ENCODE results near the gene OVCA2.

OVCA2 gene

DNA sequence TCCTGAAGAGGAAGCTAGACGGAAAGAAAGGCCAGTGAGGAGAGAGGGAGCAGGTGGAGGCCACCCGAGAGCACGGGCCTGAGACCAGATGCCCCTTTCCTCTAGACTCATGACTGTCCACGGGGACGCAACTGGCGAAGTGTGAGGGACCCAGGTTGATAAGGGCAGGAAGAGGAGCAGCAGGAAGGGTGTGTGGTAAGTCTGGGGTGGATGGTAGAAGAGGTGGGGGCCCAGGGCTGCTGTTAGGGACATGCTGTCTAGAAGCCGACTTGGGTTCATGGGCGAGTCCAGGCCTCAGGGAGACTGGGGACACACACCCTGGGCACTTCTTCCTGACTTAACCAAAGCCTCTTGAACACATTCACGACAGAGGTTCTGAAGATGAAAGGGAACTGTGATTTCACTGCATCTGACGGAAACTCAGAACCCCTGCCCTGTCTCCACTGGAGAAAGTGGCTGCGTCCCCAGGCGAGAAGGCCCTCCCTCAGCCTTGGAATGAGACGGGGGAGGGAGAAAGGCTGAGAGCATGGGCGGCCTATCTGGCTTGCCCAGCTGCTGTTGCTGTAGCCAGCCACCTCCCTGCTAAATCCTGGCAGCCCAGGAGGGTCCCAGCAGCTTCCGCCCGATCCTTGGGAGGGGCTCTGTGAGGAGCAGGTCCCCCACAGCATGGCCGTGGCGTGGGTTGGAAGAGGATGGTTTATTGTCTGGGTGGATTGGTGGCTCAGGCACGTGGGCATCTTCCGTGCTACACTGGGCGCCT is 19.0 kb downstream of the OVCA2 start:
- TF ChIP-seq, protein P1, sequence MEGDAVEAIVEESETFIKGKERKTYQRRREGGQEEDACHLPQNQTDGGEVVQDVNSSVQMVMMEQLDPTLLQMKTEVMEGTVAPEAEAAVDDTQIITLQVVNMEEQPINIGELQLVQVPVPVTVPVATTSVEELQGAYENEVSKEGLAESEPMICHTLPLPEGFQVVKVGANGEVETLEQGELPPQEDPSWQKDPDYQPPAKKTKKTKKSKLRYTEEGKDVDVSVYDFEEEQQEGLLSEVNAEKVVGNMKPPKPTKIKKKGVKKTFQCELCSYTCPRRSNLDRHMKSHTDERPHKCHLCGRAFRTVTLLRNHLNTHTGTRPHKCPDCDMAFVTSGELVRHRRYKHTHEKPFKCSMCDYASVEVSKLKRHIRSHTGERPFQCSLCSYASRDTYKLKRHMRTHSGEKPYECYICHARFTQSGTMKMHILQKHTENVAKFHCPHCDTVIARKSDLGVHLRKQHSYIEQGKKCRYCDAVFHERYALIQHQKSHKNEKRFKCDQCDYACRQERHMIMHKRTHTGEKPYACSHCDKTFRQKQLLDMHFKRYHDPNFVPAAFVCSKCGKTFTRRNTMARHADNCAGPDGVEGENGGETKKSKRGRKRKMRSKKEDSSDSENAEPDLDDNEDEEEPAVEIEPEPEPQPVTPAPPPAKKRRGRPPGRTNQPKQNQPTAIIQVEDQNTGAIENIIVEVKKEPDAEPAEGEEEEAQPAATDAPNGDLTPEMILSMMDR (IDR thresholded peaks at IDR 0.05), result no peak

DNA sequence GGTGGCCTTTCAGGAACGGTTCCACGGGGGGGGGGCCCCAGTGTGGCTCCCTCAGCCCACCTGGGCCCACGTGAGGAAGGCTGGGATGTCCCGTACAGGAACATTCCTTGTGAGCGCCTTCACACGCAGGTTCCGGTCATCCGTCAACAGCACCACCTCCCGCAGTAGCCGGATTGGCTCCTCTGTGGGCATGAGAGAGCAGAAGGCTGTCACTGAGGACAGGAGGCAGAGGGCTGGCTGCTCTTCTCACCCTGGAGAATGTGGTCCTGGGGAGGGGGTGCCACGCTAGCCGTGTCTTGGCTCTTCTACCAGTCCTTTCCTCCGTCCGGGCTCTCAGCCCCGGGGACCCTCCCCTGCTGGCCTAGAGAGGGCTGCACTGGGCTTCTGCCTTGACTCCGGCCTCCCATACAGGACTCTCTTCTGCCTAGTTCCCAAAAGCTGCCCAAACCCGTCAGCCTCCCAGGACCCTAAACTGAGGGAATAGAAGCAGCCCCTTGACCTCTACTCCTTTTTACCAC is 19.7 kb downstream of the OVCA2 start:
- TF ChIP-seq, protein P1 (IDR thresholded peaks at IDR 0.05), result no peak

DNA sequence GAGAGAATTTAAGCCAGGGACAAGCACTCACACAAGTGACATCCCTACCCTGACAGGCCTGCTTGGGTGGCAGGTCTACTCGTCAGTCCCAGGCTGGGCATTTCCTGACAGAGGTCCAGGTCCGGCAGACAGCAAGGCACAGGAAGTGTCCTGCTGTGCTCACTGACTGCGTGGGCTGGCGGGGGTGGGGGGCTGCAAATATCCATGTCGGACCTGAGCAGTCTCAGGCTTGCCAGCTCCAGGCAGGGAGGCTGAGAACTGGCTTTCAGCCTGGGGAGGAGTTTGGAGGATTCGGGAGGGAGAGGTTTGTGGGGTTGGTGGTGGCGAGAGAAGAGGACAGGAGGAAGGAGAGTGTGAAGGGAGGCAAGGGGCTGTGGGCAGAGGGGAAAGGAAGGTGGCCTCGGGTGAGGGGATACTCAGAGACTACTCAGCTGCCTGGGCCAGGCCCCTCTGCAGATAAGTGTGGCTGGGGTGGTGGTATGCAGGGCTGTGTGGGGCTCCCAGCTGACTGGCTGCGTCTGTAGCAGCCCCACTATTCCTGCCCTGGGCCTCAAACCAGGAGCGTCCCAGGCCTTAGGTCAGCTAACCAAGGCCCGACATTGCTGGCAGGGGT is 20.9 kb downstream of the OVCA2 start:
- TF ChIP-seq, protein P1 (IDR thresholded peaks at IDR 0.05), result no peak

DNA sequence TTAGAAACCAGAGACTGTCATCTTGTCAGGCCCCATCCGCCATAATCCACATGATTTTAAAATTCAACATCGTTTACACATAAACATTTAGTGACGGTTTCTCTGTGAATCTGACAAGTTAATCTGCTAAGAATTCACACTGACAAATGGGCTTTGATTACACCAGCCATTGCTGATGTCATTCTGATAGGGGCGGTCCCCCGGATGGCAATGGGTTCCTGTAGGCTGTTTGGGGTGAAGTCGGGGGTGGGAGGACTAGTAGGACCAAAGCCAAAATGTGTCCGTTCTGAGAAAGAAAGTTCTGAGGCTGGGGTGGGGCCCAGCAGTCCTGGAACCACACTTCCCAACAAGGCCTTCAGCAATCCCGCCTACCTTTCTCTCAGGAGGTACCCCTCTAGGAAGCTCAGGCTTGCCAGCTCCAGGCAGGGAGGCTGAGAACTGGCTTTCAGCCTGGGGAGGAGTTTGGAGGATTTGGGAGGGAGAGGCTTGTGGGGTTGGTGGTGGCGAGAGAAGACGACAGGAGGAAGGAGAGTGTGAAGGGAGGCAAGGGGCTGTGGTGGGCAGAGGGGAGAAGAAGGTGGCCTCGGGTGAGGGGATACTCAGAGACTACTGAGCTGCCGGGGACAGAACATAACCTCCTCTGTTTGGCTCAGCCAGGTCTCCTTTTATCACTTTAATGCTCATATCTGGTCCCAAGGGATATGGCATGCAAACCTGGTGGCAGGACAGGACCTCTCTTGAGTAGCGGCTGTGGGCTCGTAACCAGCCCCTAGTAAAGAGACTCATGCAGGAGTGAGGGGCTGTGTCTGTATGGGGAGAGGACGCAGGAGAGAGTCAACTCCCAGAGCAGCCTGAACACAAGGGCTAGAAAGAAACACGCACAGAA is 21.7 kb downstream of the OVCA2 start:
- TF ChIP-seq, protein P1 (IDR thresholded peaks at IDR 0.05), result no peak

DNA sequence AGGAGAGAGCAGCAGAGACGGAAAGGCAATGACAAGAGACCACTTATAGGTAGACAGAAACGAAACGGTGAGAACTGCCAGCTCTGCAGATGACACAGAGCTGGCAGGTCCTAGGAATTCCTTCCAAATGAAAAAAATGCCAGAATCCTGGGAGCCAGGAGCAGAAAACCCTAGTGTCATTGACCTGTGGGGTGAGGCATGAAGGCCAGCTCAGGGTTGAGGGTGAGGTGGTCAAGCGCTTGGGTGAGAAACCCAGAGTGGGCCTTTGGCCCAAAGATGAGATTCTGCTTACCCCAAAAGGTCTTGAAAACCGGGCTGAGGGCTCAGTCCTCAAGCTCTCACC is 22.3 kb downstream of the OVCA2 start:
- TF ChIP-seq, protein P1 (IDR thresholded peaks at IDR 0.05), result no peak

GRCh38 chr17:2064520-2064971 is 22.7 kb downstream of the OVCA2 start:
- TF ChIP-seq, protein P1 (IDR thresholded peaks at IDR 0.05), result no peak

GRCh38 chr17:2064980-2065785 is 23.4 kb downstream of the OVCA2 start:
- TF ChIP-seq, protein P1 (IDR thresholded peaks at IDR 0.05), result peak; percentile 35

Measured in LNCAP (cell line).